ENCODE results near the gene PIK3IP1. TPM values are rescaled to one million over a fixed set of nuclear protein-coding genes. Genes with fewer than 3 reads are reported as not detected.

Gene PIK3IP1
- total RNA-seq, 1 experiment from 2014 or later = 0.87 TPM

DNA sequence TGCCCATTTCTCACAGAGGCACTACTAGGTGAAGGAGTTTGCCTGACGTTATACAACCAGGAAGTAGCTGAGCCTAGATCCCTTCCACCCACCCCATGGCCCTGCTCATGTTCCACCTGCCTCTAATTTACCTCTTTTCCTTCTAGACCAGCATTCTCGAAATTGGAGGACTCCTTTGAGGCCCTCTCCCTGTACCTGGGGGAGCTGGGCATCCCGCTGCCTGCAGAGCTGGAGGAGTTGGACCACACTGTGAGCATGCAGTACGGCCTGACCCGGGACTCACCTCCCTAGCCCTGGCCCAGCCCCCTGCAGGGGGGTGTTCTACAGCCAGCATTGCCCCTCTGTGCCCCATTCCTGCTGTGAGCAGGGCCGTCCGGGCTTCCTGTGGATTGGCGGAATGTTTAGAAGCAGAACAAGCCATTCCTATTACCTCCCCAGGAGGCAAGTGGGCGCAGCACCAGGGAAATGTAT, 14.1 kb downstream of the PIK3IP1 start:
- Histone ChIP-seq H4K20me1 (ENCODE audit: control insufficient read depth, insufficient read depth, insufficient read length) (no peaks in the 10 kb centered on the region), H3T11ph (ENCODE audit: low read length) (no peak overlapping the region), H3K4me2 (ENCODE audit: insufficient read depth, insufficient read length, low read length) (no peak overlapping the region), H4K91ac (ENCODE audit: insufficient read length, low read depth, low read length) (no peak overlapping the region), H3K23ac (ENCODE audit: insufficient read length, low read depth, low read length) (no peak overlapping the region), H2AK5ac (ENCODE audit: insufficient read length, low read length) (no peak overlapping the region), H4K8ac (replicated peaks; ENCODE audit: insufficient read length, low read depth, low read length) (no peak overlapping the region), H3K4ac (ENCODE audit: low read depth, low read length) (no peak overlapping the region), H3K9ac (ENCODE audit: extremely low read depth, insufficient read length, low read length) (no peak overlapping the region), H3K79me1 (ENCODE audit: insufficient read depth, low read depth, low read length, poor library complexity, severe bottlenecking) (no peaks in the 10 kb centered on the region), H3K18ac (ENCODE audit: insufficient read length, low read depth, low read length) (no peak overlapping the region), H3K23me2 (ENCODE audit: insufficient read length, low read depth, low read length, poor library complexity, severe bottlenecking) (no peaks in the 10 kb centered on the region), H2BK15ac (ENCODE audit: low read depth, low read length) (no peak overlapping the region), H2BK120ac (ENCODE audit: low read depth, low read length, poor library complexity, severe bottlenecking) (no peak overlapping the region), H2BK12ac (ENCODE audit: insufficient read length, low read depth, low read length) (no peak overlapping the region), H4K5ac (ENCODE audit: insufficient read length, low read depth, low read length) (no peak overlapping the region), H3K4me1 (ENCODE audit: insufficient read depth, low read length) (no peaks in the 10 kb centered on the region), H2BK5ac (ENCODE audit: insufficient read length, low read length) (no peak overlapping the region), H3K14ac (ENCODE audit: insufficient read depth, low read length) (no peak overlapping the region), H3K56ac (ENCODE audit: insufficient read length, low read depth, low read length) (no peak overlapping the region), H2BK20ac (ENCODE audit: low read depth, low read length, poor library complexity, severe bottlenecking) (no peak overlapping the region), H3K27me3 (ENCODE audit: insufficient read depth, low read length) (no peaks in the 10 kb centered on the region), H3K9me3 (ENCODE audit: control insufficient read depth, low read depth, low read length) (no peaks in the 10 kb centered on the region), H3K27ac (ENCODE audit: insufficient read length, low read depth, low read length) (no peak overlapping the region), H2AFZ (ENCODE audit: low read length) (no peak overlapping the region), H3K79me2 (ENCODE audit: insufficient read depth, low read length) (no peaks in the 10 kb centered on the region)
- WGBS (ENCODE audit: extremely low coverage, insufficient read length, low lambda C conversion rate) = no CpG with 5 or more reads among the region's 9 CpGs
- TF ChIP-seq, protein P1, sequence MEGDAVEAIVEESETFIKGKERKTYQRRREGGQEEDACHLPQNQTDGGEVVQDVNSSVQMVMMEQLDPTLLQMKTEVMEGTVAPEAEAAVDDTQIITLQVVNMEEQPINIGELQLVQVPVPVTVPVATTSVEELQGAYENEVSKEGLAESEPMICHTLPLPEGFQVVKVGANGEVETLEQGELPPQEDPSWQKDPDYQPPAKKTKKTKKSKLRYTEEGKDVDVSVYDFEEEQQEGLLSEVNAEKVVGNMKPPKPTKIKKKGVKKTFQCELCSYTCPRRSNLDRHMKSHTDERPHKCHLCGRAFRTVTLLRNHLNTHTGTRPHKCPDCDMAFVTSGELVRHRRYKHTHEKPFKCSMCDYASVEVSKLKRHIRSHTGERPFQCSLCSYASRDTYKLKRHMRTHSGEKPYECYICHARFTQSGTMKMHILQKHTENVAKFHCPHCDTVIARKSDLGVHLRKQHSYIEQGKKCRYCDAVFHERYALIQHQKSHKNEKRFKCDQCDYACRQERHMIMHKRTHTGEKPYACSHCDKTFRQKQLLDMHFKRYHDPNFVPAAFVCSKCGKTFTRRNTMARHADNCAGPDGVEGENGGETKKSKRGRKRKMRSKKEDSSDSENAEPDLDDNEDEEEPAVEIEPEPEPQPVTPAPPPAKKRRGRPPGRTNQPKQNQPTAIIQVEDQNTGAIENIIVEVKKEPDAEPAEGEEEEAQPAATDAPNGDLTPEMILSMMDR (conservative IDR thresholded peaks at IDR 0.05) = no peak
- Mint-ChIP-seq H3K4me1 (peaks cover 2 to 3% of the 10 kb centered on the region in 2 experiments; a peak in 3 of 4 replicates), H3K36me3 (ENCODE audit: insufficient read depth in 1 of 3, low read depth in 3 of 3) (peaks cover 18 to 62% (median 41%) of the 10 kb centered on the region in 3 experiments), H3K4me3 (no peak overlapping the region), H3K27me3 (ENCODE audit: low read depth) (no peaks in the 10 kb centered on the region), H3K27ac (no peak overlapping the region; a peak in 1 of 7 replicates), H3K9me3 (no peaks in the 10 kb centered on the region)
- no peak for DNase-seq
